SK-N-SH (cell line): ENCODE measurements around the gene TBCD. TPM values are rescaled to one million over a fixed set of nuclear protein-coding genes. Genes with fewer than 3 reads are reported as not detected.

Experiments
- CTCF ChIA-PET: fragments of 300-600, 350-600 bp; formaldehyde crosslinking; extraction: SDS; loops from one replicate; lab custom pipeline; 2021; lab: Yijun Ruan, JAX
- POLR2A ChIA-PET: fragments of 350-600 bp; sonication (Branson Sonifier 250); formaldehyde crosslinking; extraction: SDS; loops from one replicate; lab custom pipeline; 2020; ENCODE audit warnings: antibody characterized with exemption, inconsistent platforms; lab: Yijun Ruan, JAX
- DNase-seq: peaks from one replicate; pipeline ENCODE4 v3.0.0; 2012
- H2AFZ ChIP-seq: fragments of 200-600 bp; sonication (generic); 2 replicates; pipeline ENCODE4 v1.8.1; 2016; ENCODE audit warnings: antibody characterized with exemption, mild to moderate bottlenecking, low read depth
- H3F3A ChIP-seq: fragments of 200-600 bp; sonication (generic); replicated peaks from 2 replicates; pipeline ENCODE3; 2016; ENCODE audit warnings: antibody characterized with exemption, mild to moderate bottlenecking; ENCODE audit not compliant: insufficient read depth
- H3K27ac ChIP-seq, 2 experiments: fragments of 200-500 bp in 1 of 2; fragments of 200-600 bp in 1 of 2; sonication (Bioruptor generic) in 1 of 2; sonication (generic), shearing (Covaris generic) in 1 of 2; 2 replicates each; pipeline versions ENCODE4 v1.5.1 to v1.6.1; 2014 to 2016; ENCODE audit warnings: low read depth in 2 of 2, inconsistent platforms in 1 of 2, low read length in 1 of 2, mild to moderate bottlenecking in 1 of 2, mixed read lengths in 1 of 2
- H3K27me3 ChIP-seq: fragments of 200-600 bp; sonication (generic), shearing (Covaris generic); 2 replicates; pipeline ENCODE4 v1.6.1; 2016; ENCODE audit warnings: mixed run types; ENCODE audit not compliant: insufficient read depth
- H3K36me3 ChIP-seq, 2 experiments: fragments of 200-500 bp in 1 of 2; fragments of 200-600 bp in 1 of 2; sonication (Bioruptor generic) in 1 of 2; sonication (generic) in 1 of 2; replicated peaks in 1 of 2; 2 replicates each; pipeline versions ENCODE3 to v1.5.1; 2014 to 2016; ENCODE audit warnings: low read length in 1 of 2, mild to moderate bottlenecking in 1 of 2; ENCODE audit not compliant: insufficient read depth in 2 of 2, control insufficient read depth in 1 of 2
- H3K4me1 ChIP-seq, 2 experiments: fragments of 200-500 bp in 1 of 2; fragments of 200-600 bp in 1 of 2; sonication (Bioruptor generic) in 1 of 2; sonication (generic), shearing (Covaris generic) in 1 of 2; 2 replicates each; pipeline versions ENCODE4 v1.5.1 to v1.6.1; 2014 to 2016; ENCODE audit warnings: low read depth in 1 of 2, low read length in 1 of 2, mixed run types in 1 of 2; ENCODE audit not compliant: insufficient read depth in 2 of 2, control insufficient read depth in 1 of 2
- H3K4me2 ChIP-seq: fragments of 200-600 bp; sonication (generic), shearing (Covaris generic); 2 replicates; pipeline ENCODE4 v1.6.1; 2017; ENCODE audit warnings: mixed run types
- H3K4me3 ChIP-seq, 2 experiments: fragments of 200-500 bp in 1 of 2; fragments of 200-600 bp in 1 of 2; sonication (Bioruptor generic) in 1 of 2; sonication (generic), shearing (Covaris generic) in 1 of 2; 2 replicates each; pipeline versions ENCODE4 v1.5.1 to v1.8.1; 2014 to 2016; ENCODE audit warnings: low read depth in 2 of 2, inconsistent platforms in 1 of 2, low read length in 1 of 2, mild to moderate bottlenecking in 1 of 2, mixed read lengths in 1 of 2, moderate library complexity in 1 of 2
- H3K79me2 ChIP-seq: fragments of 200-600 bp; sonication (generic); 2 replicates; pipeline ENCODE4 v1.8.1; 2017; ENCODE audit warnings: mild to moderate bottlenecking; ENCODE audit not compliant: insufficient read depth
- H3K9ac ChIP-seq: fragments of 200-600 bp; sonication (generic); 2 replicates; pipeline ENCODE4 v1.6.1; 2017; ENCODE audit warnings: mixed run types
- H3K9me2 ChIP-seq: fragments of 200-600 bp; sonication (generic); 2 replicates; pipeline ENCODE4 v1.6.1; 2017; ENCODE audit warnings: mixed run types
- H3K9me3 ChIP-seq: fragments of 200-600 bp; sonication (generic); 2 replicates; pipeline ENCODE4 v1.6.1; 2017; ENCODE audit warnings: mixed run types, mild to moderate bottlenecking, moderate library complexity
- H4K20me1 ChIP-seq: fragments of 200-600 bp; sonication (generic); 2 replicates; pipeline ENCODE4 v1.6.1; 2017; ENCODE audit warnings: mild to moderate bottlenecking, mixed run types; ENCODE audit not compliant: insufficient read depth
- CHD2 ChIP-seq: fragments of 150-350 bp; IDR thresholded peaks from 2 replicates; pipeline ENCODE4 v1.6.1; 2018; ENCODE audit warnings: low read length; ENCODE audit not compliant: partially characterized antibody
- CTCF ChIP-seq: fragments of 200-600 bp; sonication (generic); IDR thresholded peaks from 2 replicates; pipeline ENCODE4 v1.6.1; 2017; ENCODE audit warnings: antibody characterized with exemption, mild to moderate bottlenecking, moderate library complexity
- EZH2phosphoT487 ChIP-seq: fragments of 200-600 bp; sonication (generic); IDR thresholded peaks from 2 replicates; pipeline ENCODE4 v1.6.1; 2017; ENCODE audit warnings: low read depth, mixed run types, mild to moderate bottlenecking, antibody characterized with exemption, moderate library complexity, borderline replicate concordance
- FOXJ3 ChIP-seq: sonication (generic); formaldehyde crosslinking; IDR thresholded peaks from 2 replicates; pipeline ENCODE4 v1.5.1; 2020; ENCODE audit warnings: mild to moderate bottlenecking, missing genetic modification reagents
- GABPA ChIP-seq: IDR thresholded peaks from 2 replicates; pipeline ENCODE4 v1.4.0; 2012; ENCODE audit warnings: low read depth, mild to moderate bottlenecking
- GATA2 ChIP-seq: sonication (generic); formaldehyde crosslinking; IDR thresholded peaks from 2 replicates; pipeline ENCODE4 v1.5.0; 2020; ENCODE audit warnings: mild to moderate bottlenecking, missing genetic modification reagents
- JUND ChIP-seq: IDR thresholded peaks from 2 replicates; pipeline ENCODE4 v1.4.0; 2012
- MEF2A ChIP-seq: IDR thresholded peaks from 2 replicates; pipeline ENCODE4 v1.4.0; 2012; ENCODE audit warnings: low read depth, borderline replicate concordance
- NFIC ChIP-seq: IDR thresholded peaks from 2 replicates; pipeline ENCODE4 v1.4.0; 2012; ENCODE audit warnings: borderline replicate concordance
- NRF1 ChIP-seq: IDR thresholded peaks from 2 replicates; pipeline ENCODE4 v1.6.1; 2012; ENCODE audit warnings: low read depth, mild to moderate bottlenecking, low read length
- RAD21 ChIP-seq: IDR thresholded peaks from 2 replicates; pipeline ENCODE4 v1.6.1; 2012; ENCODE audit warnings: mild to moderate bottlenecking, low read length
- SIN3A ChIP-seq: IDR thresholded peaks from 2 replicates; pipeline ENCODE4 v1.6.1; 2012; ENCODE audit warnings: low read depth, mild to moderate bottlenecking, low read length, moderate library complexity, borderline replicate concordance
- TAF1 ChIP-seq: IDR thresholded peaks from 2 replicates; pipeline ENCODE4 v1.6.1; 2012; ENCODE audit warnings: low read depth, mild to moderate bottlenecking, low read length, moderate library complexity, borderline replicate concordance
- TEAD4 ChIP-seq: IDR thresholded peaks from 2 replicates; pipeline ENCODE4 v1.4.0; 2012; ENCODE audit warnings: mild to moderate bottlenecking, borderline replicate concordance; ENCODE audit not compliant: insufficient read depth
- USF1 ChIP-seq: IDR thresholded peaks from 2 replicates; pipeline ENCODE4 v1.4.0; 2012; ENCODE audit warnings: low read depth, borderline replicate concordance
- USF2 ChIP-seq: fragments of 150-350 bp; IDR thresholded peaks from 2 replicates; pipeline ENCODE4 v1.6.1; 2017; ENCODE audit warnings: antibody characterized with exemption, low read length, low read depth, borderline replicate concordance
- YY1 ChIP-seq: IDR thresholded peaks from 2 replicates; pipeline ENCODE4 v1.4.0; 2012; ENCODE audit warnings: low read depth, mild to moderate bottlenecking
- WGBS: methylation state at CpG from one replicate; pipeline ENCODE4 v1.1.6; 2017; ENCODE audit warnings: low lambda C conversion rate; 5-methylcytosine and 5-hydroxymethylcytosine counted together
- polyA plus RNA-seq, 3 experiments: library from polyadenylated mRNA; depleted of rRNA; stranded (reverse); fragments of >200 nt; gene quantifications; 2 replicates each; pipeline ENCODE4 v1.2.3, GENCODE V29; 2012

The TBCD gene
- polyA plus RNA-seq, 1 of the 3 experiments (the other 2 are of a cell fraction): 107 TPM

GRCh38 chr17:82898976-82899514 is 147.2 kb downstream of the TBCD start:
- ChIA-PET POLR2A (no interaction called here), CTCF (no interaction called here)
- no peaks in the 10 kb centered on the region for H4K20me1 ChIP-seq
- no peaks in the 10 kb centered on the region for H3K9me2 ChIP-seq
- peaks cover 7% of the 10 kb centered on the region for H3F3A ChIP-seq
- peak; percentile 63 for DNase-seq
- no peak for TF ChIP-seq USF2
- TF ChIP-seq RAD21: no peak
- no peak for TF ChIP-seq TAF1
- no peak for TF ChIP-seq FOXJ3 (CRISPR knock-in tag)
- TF ChIP-seq YY1: no peak
- TF ChIP-seq TEAD4: no peak
- TF ChIP-seq SIN3A: no peak
- H3K4me1 ChIP-seq: no peaks in the 10 kb centered on the region; a peak in 1 of 4 replicates
- H3K36me3 ChIP-seq: peaks cover 0 to 31% of the 10 kb centered on the region in 2 experiments
- no peak overlapping the region for H2AFZ ChIP-seq
- no peak overlapping the region for H3K27ac ChIP-seq
- H3K27me3 ChIP-seq: no peaks in the 10 kb centered on the region
- no peaks in the 10 kb centered on the region for H3K9me3 ChIP-seq
- H3K79me2 ChIP-seq: no peaks in the 10 kb centered on the region
- no peak overlapping the region for H3K4me2 ChIP-seq
- WGBS: 94% methylated on average over 53 of the region's 53 CpGs
- H3K9ac ChIP-seq: no peak overlapping the region
- H3K4me3 ChIP-seq: no peak overlapping the region

GRCh38 chr17:82899941-82900340 is 148.1 kb downstream of the TBCD start:
- Histone ChIP-seq H3K4me1 (no peaks in the 10 kb centered on the region; a peak in 1 of 4 replicates), H3K27ac (no peak overlapping the region), H3K9me3 (no peaks in the 10 kb centered on the region), H3F3A (peaks cover 7% of the 10 kb centered on the region), H2AFZ (no peak overlapping the region), H3K4me2 (no peak overlapping the region), H3K36me3 (peaks cover 0 to 39% of the 10 kb centered on the region in 2 experiments), H3K79me2 (no peaks in the 10 kb centered on the region), H4K20me1 (no peaks in the 10 kb centered on the region), H3K27me3 (no peaks in the 10 kb centered on the region), H3K9ac (no peak overlapping the region), H3K9me2 (no peaks in the 10 kb centered on the region), H3K4me3 (no peak overlapping the region)
- no peak for DNase-seq
- TF ChIP-seq FOXJ3 (CRISPR knock-in tag) (no peak), USF1 (no peak), USF2 (no peak), NRF1 (no peak), MEF2A (no peak), CTCF (no peak), EZH2phosphoT487 (no peak), NFIC (no peak), GABPA (no peak), JUND (no peak), GATA2 (CRISPR knock-in tag) (no peak), SIN3A (no peak), CHD2 (no peak)
- ChIA-PET POLR2A (no interaction called here), CTCF (interaction anchor here (1.0 to 1.2 kb wide), 3 partner anchors 15 to 63 kb away, joined by 3 to 4 read pairs (median 4); no protein-coding TSS in a partner anchor)
- 89% methylated on average over 7 of the region's 7 CpGs for WGBS
